K562 (cell line): ENCODE results near the gene KLHDC10. TPM values are rescaled to one million over a fixed set of nuclear protein-coding genes. Genes with fewer than 3 reads are reported as not detected.

Source experiments
- BRD4 ChIP-seq: fragments of 200-600 bp; sonication (generic); IDR thresholded peaks from 2 replicates; pipeline ENCODE4 v1.6.1; 2017; ENCODE audit warnings: inconsistent platforms
- CHCHD3 ChIP-seq: fragments of 250-450 bp; sonication (Bioruptor Pico); IDR thresholded peaks from 2 replicates; pipeline ENCODE4 v2.1.2; 2022; ENCODE audit warnings: mild to moderate bottlenecking
- CTBP1 ChIP-seq: fragments of 450-650 bp; IDR thresholded peaks from 2 replicates; pipeline ENCODE4 v1.6.1; 2016; ENCODE audit warnings: borderline replicate concordance
- JUNB ChIP-seq: fragments of 450-650 bp; formaldehyde crosslinking; conservative IDR thresholded peaks from 2 replicates; pipeline ENCODE4 v1.4.0; 2020; ENCODE audit warnings: mild to moderate bottlenecking
- KAT2B ChIP-seq: IDR thresholded peaks from one replicate; pipeline ENCODE4 v1.6.1; 2012; ENCODE audit warnings: low read depth, mild to moderate bottlenecking, control low read depth, inconsistent platforms, low read length, moderate library complexity
- KLF13 ChIP-seq: fragments of 450-650 bp; IDR thresholded peaks from 2 replicates; pipeline ENCODE4 v1.6.1; 2016; ENCODE audit warnings: missing genetic modification characterization, low read depth, mild to moderate bottlenecking, missing compliant biosample characterization, moderate library complexity, borderline replicate concordance
- MAFF ChIP-seq: IDR thresholded peaks from 2 replicates; pipeline ENCODE4 v1.6.1; 2012; ENCODE audit warnings: low read length, improper control_type of control experiment
- MBD2 ChIP-seq: sonication (generic); IDR thresholded peaks from 2 replicates; pipeline ENCODE4 v1.6.1; 2016; ENCODE audit warnings: low read depth, borderline replicate concordance
- MIER1 ChIP-seq: fragments of 450-650 bp; IDR thresholded peaks from 2 replicates; pipeline ENCODE4 v1.6.1; 2016; ENCODE audit warnings: antibody characterized with exemption, mild to moderate bottlenecking, low read depth
- NCOR1 ChIP-seq: fragments of 450-650 bp; IDR thresholded peaks from 2 replicates; pipeline ENCODE4 v1.6.1; 2016; ENCODE audit warnings: mild to moderate bottlenecking, moderate library complexity
- NELFE ChIP-seq: IDR thresholded peaks from 2 replicates; pipeline ENCODE4 v1.6.1; 2011; ENCODE audit warnings: mild to moderate bottlenecking; ENCODE audit not compliant: insufficient read depth, insufficient read length
- PHF20 ChIP-seq: fragments of 450-650 bp; IDR thresholded peaks from 2 replicates; pipeline ENCODE4 v1.6.1; 2018; ENCODE audit not compliant: partially characterized antibody
- POLR3A ChIP-seq: IDR thresholded peaks from 2 replicates; pipeline ENCODE4 v1.6.1; 2011; ENCODE audit warnings: borderline replicate concordance, mild to moderate bottlenecking, moderate library complexity; ENCODE audit not compliant: insufficient read length, insufficient read depth; ENCODE audit errors: extremely low read depth
- SPI1 ChIP-seq: IDR thresholded peaks from 2 replicates; pipeline ENCODE4 v1.6.1; 2011; ENCODE audit warnings: low read depth, low read length, control low read depth, borderline replicate concordance
- SRSF7 ChIP-seq: fragments of 200-400 bp; formaldehyde crosslinking; optimal IDR thresholded peaks from 2 replicates; pipeline ENCODE3; 2017; ENCODE audit warnings: mild to moderate bottlenecking, low read depth, low read length
- TAL1 ChIP-seq: fragments of 450-650 bp; IDR thresholded peaks from 2 replicates; pipeline ENCODE4 v1.6.1; 2016; ENCODE audit warnings: mild to moderate bottlenecking
- TCF7 ChIP-seq: sonication (generic); IDR thresholded peaks from 2 replicates; pipeline ENCODE4 v1.6.1; 2016; ENCODE audit warnings: antibody characterized with exemption, borderline replicate concordance
- TGIF2 ChIP-seq: sonication (generic); formaldehyde crosslinking; IDR thresholded peaks from 2 replicates; pipeline ENCODE4 v1.8.1; 2022; ENCODE audit warnings: mild to moderate bottlenecking, missing genetic modification reagents, moderate library complexity
- TOE1 ChIP-seq, 2 experiments: fragments of 450-650 bp in 1 of 2; sonication (generic) in 1 of 2; formaldehyde crosslinking in 1 of 2; IDR thresholded peaks; 2 replicates each; pipeline versions ENCODE4 v1.7.1 to v1.8.0; 2016 to 2022; ENCODE audit warnings: borderline replicate concordance in 2 of 2, mild to moderate bottlenecking in 2 of 2, antibody characterized with exemption in 1 of 2, inconsistent platforms in 1 of 2, low read depth in 1 of 2, missing genetic modification reagents in 1 of 2, moderate library complexity in 1 of 2
- ZFP30 ChIP-seq: fragments of 250-450 bp; sonication (Bioruptor Pico); IDR thresholded peaks from 2 replicates; pipeline ENCODE4 v1.8.0; 2022; ENCODE audit warnings: moderate library complexity, mild to moderate bottlenecking, inconsistent platforms, borderline replicate concordance
- ZNF134 ChIP-seq: fragments of 250-450 bp; sonication (Bioruptor Pico); conservative IDR thresholded peaks from 2 replicates; pipeline ENCODE4 v1.4.0; 2020
- ZNF146 ChIP-seq: IDR thresholded peaks from one replicate; pipeline ENCODE4 v1.6.1; 2018; ENCODE audit warnings: missing compliant biosample characterization; ENCODE audit not compliant: unreplicated experiment
- ZNF584 ChIP-seq: fragments of 200-800 bp; sonication (Bioruptor generic); IDR thresholded peaks from 2 replicates; pipeline ENCODE4 v1.6.1; 2016; ENCODE audit warnings: low read depth, mild to moderate bottlenecking, missing genetic modification characterization, missing compliant biosample characterization
- polyA plus RNA-seq, 8 experiments: library from polyadenylated mRNA; depleted of rRNA in 4 of 8; stranded (reverse) in 5 of 8; unstranded in 3 of 8; fragments of >200 nt; fragmentation: Nextera tagmentation in 2 of 8; fragmentation: Illumina TruSeq in 1 of 8; extraction: Ambion mirVana in 2 of 8; extraction: Trizol in 1 of 8; gene quantifications; 2 replicates each; pipeline versions ENCODE4 v1.2.1 to v1.2.3, GENCODE V29; 2011 to 2014; ENCODE audit warnings: inconsistent platforms in 1 of 8, missing spikeins in 1 of 8
- total RNA-seq, 7 experiments: library from RNA; depleted of rRNA in 6 of 7; stranded (reverse); fragments of >200 nt in 6 of 7; fragmentation: Illumina TruSeq in 2 of 7; extraction: Trizol in 2 of 7; gene quantifications; 2 replicates each; pipeline versions ENCODE4 v1.2.1 to v1.2.3, GENCODE V29; 2011 to 2021; ENCODE audit warnings: low replicate concordance in 1 of 7
- TF ChIP-seq, protein P1 (sequence below), 2 experiments: fragments of 450-650 bp; IDR thresholded peaks; 2 replicates each; pipeline ENCODE4 v1.6.1; 2018; ENCODE audit warnings: mild to moderate bottlenecking in 2 of 2, low read depth in 1 of 2; ENCODE audit not compliant: partially characterized antibody in 2 of 2
- TF ChIP-seq, protein P2 (sequence below): fragments of 450-650 bp; formaldehyde crosslinking; IDR thresholded peaks from 2 replicates; pipeline ENCODE4 v1.4.0; 2022; ENCODE audit warnings: missing genetic modification characterization

KLHDC10 gene
- total and polyA plus RNA-seq, 9 of the 15 experiments (the other 6 are each of a cell fraction or from before 2014, with no cell fraction given), result 9.8 to 80.5 (median 31.4) TPM

DNA sequence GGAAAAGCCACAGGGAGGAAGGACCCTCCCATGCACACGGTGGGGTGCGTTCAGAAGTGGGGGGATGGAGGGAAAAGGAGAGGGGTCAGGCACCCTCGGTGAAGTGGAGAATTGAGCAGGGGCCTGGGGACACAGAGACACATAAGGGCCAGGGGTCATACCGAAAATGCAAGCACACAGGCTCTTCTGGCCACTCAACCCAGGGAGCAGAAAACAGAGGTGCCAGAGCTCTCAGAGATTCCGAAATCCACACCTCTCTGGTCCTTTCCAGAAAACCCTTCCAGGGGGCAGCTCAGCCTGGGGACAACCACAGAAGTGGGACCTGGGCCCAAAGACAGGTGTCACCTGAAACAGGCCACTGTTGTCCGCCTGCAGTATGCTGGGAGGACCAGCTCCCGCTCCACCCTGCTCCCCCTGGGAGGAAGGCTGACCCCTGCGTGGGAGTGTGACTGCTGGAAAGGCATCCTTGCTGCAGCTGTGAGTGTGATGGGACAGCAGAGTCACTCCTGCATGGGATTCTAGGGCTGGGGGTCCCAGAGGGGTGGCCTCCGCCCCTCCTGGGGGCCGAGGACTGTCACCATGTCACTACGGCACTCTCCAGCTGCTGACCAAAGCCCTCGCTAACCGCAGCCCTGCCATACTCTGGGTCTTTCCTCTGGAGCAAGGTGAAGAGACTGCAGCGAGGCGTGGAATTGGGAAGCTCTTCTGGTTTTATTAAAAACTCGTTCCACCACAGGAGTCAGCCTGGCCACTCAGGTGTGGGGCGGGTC is 71.7 kb downstream of the KLHDC10 start (continued):
- TF ChIP-seq NELFE, result no peak
- no peak for TF ChIP-seq KAT2B
- TF ChIP-seq JUNB (CRISPR knock-in tag), result no peak
- no peak for TF ChIP-seq TAL1
- no peak for TF ChIP-seq SPI1
- no peak for TF ChIP-seq MAFF
- TF ChIP-seq CTBP1, result no peak
- TF ChIP-seq, protein P1, sequence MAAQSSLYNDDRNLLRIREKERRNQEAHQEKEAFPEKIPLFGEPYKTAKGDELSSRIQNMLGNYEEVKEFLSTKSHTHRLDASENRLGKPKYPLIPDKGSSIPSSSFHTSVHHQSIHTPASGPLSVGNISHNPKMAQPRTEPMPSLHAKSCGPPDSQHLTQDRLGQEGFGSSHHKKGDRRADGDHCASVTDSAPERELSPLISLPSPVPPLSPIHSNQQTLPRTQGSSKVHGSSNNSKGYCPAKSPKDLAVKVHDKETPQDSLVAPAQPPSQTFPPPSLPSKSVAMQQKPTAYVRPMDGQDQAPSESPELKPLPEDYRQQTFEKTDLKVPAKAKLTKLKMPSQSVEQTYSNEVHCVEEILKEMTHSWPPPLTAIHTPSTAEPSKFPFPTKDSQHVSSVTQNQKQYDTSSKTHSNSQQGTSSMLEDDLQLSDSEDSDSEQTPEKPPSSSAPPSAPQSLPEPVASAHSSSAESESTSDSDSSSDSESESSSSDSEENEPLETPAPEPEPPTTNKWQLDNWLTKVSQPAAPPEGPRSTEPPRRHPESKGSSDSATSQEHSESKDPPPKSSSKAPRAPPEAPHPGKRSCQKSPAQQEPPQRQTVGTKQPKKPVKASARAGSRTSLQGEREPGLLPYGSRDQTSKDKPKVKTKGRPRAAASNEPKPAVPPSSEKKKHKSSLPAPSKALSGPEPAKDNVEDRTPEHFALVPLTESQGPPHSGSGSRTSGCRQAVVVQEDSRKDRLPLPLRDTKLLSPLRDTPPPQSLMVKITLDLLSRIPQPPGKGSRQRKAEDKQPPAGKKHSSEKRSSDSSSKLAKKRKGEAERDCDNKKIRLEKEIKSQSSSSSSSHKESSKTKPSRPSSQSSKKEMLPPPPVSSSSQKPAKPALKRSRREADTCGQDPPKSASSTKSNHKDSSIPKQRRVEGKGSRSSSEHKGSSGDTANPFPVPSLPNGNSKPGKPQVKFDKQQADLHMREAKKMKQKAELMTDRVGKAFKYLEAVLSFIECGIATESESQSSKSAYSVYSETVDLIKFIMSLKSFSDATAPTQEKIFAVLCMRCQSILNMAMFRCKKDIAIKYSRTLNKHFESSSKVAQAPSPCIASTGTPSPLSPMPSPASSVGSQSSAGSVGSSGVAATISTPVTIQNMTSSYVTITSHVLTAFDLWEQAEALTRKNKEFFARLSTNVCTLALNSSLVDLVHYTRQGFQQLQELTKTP (IDR thresholded peaks at IDR 0.05; ENCODE audit: low read depth in 1 of 2, partially characterized antibody in 2 of 2), result no peak
- TF ChIP-seq, protein P2, sequence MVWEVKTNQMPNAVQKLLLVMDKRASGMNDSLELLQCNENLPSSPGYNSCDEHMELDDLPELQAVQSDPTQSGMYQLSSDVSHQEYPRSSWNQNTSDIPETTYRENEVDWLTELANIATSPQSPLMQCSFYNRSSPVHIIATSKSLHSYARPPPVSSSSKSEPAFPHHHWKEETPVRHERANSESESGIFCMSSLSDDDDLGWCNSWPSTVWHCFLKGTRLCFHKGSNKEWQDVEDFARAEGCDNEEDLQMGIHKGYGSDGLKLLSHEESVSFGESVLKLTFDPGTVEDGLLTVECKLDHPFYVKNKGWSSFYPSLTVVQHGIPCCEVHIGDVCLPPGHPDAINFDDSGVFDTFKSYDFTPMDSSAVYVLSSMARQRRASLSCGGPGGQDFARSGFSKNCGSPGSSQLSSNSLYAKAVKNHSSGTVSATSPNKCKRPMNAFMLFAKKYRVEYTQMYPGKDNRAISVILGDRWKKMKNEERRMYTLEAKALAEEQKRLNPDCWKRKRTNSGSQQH (CRISPR knock-in tag), result no peak
- no peak for TF ChIP-seq ZNF146
- no peak for TF ChIP-seq TGIF2
- TF ChIP-seq KLF13 (tag), result no peak
- TF ChIP-seq BRD4, result no peak
- TF ChIP-seq SRSF7, result no peak
- TF ChIP-seq MBD2, result no peak
- no peak for TF ChIP-seq POLR3A
- no peak for TF ChIP-seq TOE1 (IDR thresholded peaks at IDR 0.05; ENCODE audit: borderline replicate concordance)
- TF ChIP-seq TOE1 (CRISPR knock-in tag; IDR thresholded peaks at IDR 0.05; ENCODE audit: borderline replicate concordance, low read depth), result no peak
- TF ChIP-seq PHF20, result no peak
- no peak for TF ChIP-seq MIER1
- no peak for TF ChIP-seq CHCHD3 (CRISPR knock-in tag)
- TF ChIP-seq ZFP30, result no peak
- TF ChIP-seq ZNF134 (CRISPR knock-in tag), result no peak
- no peak for TF ChIP-seq NCOR1
- no peak for TF ChIP-seq TCF7
- no peak for TF ChIP-seq ZNF584 (CRISPR knock-in tag)
